T-helper 2 cell (primary cell): ENCODE data around the gene SYT8.
A peak's percentile ranks its signal among the peaks of the same experiment; 100 is the strongest.
"Not testable (repeated sequence)": the region's sequence is repeated elsewhere in the genome, so short reads cannot be mapped to it uniquely, and the experiment has no call there.

Experiments
- DNase-seq, 5 experiments: peaks; one replicate each; pipeline versions ENCODE4 v3.0.0 to v3.0.0-alpha.2; 2012 to 2022

SYT8 gene

GRCh38 chr11:1860108-1860507 lies 25.3 kb downstream of the SYT8 start:
- DNase-seq: no peak

DNA sequence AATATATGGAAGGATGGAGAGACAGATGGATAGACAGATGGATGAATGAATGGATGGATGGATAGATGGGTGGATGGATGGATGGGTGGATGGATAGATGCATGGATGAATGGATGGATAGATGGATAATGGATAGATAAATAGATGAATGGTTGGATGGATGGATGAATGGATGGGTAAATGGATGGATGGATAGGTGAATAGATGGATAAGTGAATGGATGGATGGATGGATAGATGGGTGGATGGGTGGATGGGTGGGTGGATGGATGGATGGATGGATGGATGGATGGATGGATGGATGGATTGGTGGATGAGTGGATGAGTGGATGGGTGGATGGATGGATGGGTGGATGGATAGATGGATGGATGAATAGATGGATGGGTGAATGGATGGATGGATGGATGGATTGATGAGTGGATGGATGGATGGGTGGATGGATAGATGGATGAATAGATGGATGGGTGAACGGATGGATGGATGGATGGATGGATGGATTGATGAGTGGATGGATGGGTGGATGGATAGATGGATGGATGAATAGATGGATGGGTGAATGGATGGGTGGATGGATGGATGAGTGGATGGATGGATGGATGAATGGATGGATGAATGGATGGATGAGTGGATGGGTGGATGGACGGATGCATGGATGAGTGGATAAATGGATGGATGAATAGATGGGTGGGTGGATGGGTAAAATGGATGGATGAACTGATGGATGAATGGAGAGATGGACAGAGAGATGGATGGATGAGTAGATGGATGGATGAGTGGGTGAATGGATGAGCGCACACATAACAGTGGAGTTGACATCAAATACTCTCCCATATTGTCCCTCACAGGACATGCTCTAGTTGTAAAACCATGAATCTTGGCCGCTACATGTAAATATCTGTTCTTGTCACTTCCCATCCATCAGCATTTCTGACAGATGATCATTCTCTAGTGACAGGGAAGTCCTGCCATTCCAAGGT lies 26.9 kb downstream of the SYT8 start:
- DNase-seq: no peak

DNA sequence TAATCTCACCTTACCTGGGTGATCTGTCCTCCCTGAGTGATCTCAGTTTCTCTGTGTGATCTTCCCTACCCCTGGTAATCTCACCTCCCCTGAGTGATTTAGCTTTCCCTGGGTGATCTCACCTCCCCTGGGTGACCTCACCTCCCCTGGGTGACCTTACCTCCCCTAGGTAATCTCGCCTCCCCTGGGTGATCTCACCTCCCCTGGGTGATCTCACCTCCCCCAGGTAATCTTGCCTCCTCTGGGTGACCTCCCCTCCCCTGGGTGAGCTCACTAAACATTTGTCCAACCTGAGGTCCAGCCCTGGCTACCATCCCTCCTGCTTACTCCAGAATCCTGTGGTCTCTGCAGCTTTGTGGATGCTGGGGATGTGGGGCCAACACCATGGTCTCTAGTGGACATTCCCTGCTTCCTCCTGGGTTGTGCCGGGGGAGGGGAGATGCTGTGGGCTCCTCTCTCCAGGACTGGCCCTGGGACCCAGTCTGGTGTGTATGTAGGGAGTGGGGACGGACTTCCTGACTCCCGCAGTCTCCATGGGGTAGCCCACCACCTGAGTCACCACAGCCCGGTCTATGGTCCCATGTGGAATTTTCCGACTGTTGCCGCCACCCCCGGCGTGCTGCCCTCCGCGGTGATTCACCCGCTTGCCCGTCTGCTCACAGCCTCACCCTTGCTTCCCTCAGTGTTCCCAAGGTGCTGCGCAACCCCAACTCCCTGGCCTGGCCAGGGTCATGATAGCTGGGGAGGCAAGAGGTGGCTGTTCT lies 28.0 kb downstream of the SYT8 start:
- no peak for DNase-seq

DNA sequence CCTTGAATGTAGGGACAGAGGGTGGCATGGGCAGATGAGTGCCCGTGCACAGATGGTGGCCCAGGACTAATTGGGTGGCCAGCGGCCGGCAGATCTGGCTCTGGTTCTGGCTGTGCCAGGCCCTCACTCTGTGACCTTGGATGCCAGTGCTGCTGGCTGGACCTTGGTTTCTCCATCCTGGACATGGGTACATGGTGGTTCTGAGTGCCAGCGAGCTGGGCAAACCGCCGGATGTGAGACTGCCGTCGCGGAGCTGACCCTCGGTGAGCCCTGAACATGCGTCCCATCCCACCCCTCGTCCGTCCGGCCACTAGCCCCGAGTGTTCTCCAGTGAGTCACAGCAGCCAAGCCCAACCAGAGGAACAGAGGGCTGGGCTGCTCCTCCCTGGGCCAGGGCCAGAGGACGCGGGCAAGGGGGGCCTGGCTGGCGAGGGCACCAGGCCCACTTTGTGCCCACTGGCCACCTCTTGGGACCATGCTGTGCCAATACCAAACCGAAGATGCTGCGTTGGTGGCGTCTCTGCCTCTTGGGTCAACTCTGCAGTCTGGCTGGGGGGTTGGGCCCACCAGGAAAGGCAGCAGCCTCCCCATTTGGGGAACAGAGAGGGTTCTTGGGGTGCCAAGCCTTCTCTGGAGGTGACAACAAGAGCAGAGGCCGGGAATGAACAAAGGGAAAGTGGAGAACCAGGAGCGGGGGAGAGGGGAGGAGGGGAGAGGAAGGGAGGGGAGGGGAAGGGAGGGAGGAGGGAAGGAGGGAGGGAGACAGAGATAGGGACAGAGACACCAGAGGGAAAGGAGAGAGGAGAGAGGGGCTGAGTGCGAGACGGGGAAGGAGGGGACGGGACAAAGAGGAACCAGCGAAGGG lies 28.8 kb downstream of the SYT8 start:
- no peak for DNase-seq

- DNase-seq: no peak
Measured at GRCh38 chr11:1864231-1864630, 29.4 kb downstream of the SYT8 start.

DNA sequence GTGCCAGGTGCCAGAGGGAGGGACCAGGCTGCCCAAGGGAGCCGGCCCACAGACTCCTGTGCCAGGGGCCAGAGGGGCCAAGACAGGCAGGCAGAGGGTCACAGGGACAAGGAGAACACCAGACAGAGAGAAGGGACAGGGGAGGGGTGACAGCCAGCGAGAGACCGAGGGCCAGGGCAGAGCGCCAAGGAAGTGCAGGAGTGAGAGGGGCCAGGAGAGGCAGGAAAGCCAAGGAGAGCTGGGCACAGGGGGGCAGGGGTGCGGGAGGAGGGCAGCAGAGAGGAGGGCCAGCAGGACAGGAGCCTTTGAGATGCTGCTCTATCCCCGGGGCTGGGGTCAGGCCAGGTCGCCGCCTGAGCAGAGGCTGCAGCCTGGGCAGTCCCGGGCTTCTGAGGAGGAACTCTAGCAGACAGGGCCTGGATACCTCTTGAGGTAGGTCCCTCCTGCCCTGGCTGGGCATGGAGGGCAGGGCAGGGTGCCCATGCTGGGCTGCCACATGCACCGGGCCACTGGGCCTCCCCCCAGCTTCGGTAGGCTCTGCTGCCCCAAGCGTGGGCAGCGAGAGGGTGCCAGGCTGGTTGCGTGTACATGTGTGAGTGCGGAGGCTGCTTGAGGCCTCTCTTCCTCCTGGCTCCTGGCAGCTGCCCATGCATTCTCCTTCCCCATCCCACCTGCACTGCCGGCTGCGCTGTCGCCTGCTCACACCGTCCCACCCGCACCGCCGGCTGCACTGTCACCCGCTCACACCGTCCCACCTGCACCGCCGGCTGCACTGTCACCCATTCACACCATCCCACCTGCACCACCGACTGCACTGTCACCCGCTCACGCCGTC lies 30.3 kb downstream of the SYT8 start:
- DNase-seq: no peak

GRCh38 chr11:1866226-1866625 lies 31.4 kb downstream of the SYT8 start:
- no peak for DNase-seq

DNA sequence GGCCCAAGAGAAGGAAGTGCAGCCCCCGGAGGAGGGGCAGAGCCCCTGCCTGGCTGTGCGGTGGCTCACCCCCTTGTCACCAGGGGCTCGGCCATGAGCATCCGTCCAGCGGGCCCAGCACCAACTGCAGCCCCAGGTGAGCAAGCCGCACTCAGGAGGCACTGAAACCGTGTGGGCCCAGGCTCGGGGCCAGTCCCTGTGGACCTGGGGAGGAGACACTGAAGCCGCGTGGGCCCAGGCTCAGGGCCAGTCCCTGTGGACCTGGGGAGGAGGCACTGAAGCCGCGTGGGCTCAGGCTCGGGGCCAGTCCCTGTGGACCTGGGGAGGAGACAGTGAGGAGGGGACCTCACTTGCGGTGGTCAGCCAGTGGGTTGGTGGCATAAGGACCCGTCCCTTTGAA lies 32.0 kb downstream of the SYT8 start:
- no peak for DNase-seq

- DNase-seq: no peak
Measured at GRCh38 chr11:1867381-1867780, 32.6 kb downstream of the SYT8 start.

GRCh38 chr11:1868056-1868635 lies 33.4 kb downstream of the SYT8 start:
- no peak for DNase-seq

DNA sequence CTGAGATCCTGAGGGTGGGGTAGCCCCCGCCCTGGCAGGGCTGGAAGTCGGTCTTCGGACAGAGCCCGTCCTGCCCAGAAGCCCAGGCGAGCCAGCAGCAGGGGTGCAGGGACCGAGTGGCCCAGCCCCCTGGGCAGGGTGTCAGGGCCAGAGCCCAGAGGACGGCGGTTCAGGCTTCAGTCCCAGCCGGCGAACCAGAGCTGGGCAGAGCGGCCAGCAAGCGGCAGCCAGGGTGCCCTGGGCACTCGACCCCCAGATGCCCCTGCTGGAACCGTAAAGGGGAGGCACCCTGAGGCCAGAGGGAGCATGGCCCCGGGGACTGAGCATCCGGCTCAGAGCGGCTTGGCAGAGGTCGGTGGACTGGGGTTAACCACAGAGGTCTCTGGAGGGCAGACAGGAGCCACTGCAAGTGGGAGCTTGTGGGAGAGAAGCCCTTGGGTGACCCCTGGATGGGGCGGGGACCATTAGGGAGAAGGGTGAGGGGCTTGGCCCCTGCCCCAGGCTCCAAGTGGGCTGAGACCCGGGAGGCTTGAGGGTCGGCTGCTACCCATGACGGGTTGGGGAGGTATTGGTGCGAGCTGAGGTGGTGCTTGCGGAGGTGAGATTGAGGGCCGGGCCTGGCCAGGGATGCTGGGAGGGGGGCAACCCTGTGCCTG lies 34.0 kb downstream of the SYT8 start:
- DNase-seq: no peak

DNA sequence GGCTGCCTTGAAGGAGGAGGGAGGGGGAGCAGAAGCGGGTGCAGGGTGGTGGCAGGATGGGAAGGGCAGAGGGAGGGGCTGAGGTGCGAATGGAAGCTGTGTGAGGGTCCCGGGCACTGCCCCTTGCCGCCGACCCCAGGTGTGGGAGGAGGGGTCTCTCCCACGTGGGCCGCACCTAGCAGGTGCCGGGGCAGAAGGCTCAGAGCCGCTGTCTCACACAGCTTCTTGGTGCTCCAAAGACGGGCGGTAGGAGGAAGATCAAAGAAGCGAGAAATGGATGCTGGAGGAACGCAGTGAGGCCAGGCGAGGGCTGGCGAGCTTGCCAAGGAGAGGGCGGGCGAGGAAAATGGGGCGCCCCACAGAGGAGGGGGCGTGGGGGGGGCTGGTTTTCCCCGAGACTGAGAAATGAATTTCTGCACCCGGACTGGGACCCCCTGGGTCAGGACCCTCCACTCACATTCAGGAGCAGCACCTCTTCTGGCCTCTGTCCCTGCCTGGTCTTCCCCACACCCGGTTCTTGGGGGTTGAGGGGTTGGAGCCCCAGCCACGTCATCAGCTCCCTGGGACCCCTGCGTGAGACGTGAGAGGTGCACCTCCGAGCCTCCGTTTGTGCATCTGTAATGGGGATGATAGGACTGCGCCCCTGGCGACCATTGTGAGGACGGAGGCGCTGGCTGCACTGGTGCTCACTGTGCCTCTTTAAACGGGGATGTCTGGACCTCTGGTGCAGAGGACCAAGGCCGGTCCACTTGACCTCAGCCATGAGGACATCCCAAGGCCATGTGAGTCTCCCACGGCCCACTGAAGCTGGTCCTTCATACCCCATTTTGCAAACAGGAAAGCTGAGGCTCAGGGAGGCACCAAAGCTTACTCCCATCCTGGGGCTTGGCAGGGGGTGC lies 34.9 kb downstream of the SYT8 start:
- DNase-seq: no peak

GRCh38 chr11:1870326-1870696 lies 35.5 kb downstream of the SYT8 start:
- DNase-seq: no peak

DNA sequence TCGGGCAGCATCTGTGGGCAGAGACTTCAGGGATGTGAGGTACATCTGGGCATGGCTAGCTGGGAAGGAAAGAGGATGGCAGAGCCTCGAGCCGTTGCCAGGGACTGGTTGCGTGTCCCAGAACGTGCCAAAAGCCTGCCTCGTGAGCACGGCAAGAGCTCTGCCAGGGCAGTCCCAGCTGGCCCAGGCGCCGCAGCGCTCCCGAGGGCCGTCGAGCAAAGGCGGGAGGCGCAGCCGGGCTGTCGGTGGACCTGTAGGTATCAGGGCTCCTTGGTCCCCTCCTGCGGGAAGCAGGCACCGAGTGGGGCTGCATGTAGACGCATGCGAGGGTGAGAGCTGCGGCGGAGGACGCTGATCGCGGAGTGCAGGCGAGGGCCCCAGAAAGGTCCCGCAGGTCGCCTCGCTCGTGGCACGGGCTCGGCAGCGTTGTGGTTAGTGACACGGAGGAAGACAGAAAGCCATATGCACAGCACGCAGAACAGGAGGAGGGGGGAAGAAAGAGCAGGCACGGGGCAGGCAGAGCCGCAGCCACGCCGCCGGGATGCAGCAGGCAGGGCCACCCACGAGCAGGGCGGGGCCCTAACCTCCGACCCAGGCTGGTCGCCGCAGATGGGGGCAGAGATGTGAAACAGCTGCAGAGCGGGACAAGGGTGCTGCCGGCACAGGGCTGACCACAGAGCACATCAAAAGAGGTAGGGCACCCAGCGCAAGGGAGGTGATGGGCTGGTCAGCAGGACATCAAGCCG lies 36.1 kb downstream of the SYT8 start:
- peak in 2 of 5 experiments; percentile 63 to 68 for DNase-seq

GRCh38 chr11:1871531-1871930 lies 36.7 kb downstream of the SYT8 start:
- no peak for DNase-seq

GRCh38 chr11:1872267-1872985 lies 37.6 kb downstream of the SYT8 start:
- DNase-seq: no peak

- DNase-seq: no peak
Measured at GRCh38 chr11:1873048-1873812, 38.4 kb downstream of the SYT8 start.

GRCh38 chr11:1873813-1874150 lies 39.0 kb downstream of the SYT8 start:
- DNase-seq: not testable (repeated sequence)
